H1 (cell line): ENCODE data around the gene FAM131A. TPM values are rescaled to one million over a fixed set of nuclear protein-coding genes. Genes with fewer than 3 reads are reported as not detected.

Source experiments
- CTCF ChIA-PET: fragments of 300-600 bp; sonication (Branson Sonifier 250); formaldehyde crosslinking; loops from one replicate; lab custom pipeline; 2021; ENCODE audit not compliant: partially characterized antibody; lab: Charles Lee
- POLR2A ChIA-PET: fragments of 300-600 bp; sonication (Branson Sonifier 250); formaldehyde crosslinking; loops from one replicate; lab custom pipeline; 2021; ENCODE audit warnings: inconsistent platforms; ENCODE audit not compliant: partially characterized antibody; lab: Charles Lee
- DNase-seq, 2 experiments: peaks; one replicate each; pipeline versions ENCODE4 v3.0.0 to v3.0.0-alpha.2; 2010 to 2022; ENCODE audit warnings: low spot score in 2 of 2, low read depth in 1 of 2, mixed read lengths in 1 of 2
- FAIRE-seq: peaks from 2 replicates; lab custom pipeline; 2011; peaks lifted over from hg19 to GRCh38; lab: Jason Lieb, UNC
- H2AFZ ChIP-seq: 2 replicates; pipeline ENCODE4 v1.8.1; 2012; ENCODE audit warnings: low read length, inconsistent platforms
- H2AK5ac ChIP-seq: 2 replicates; pipeline ENCODE4 v1.6.1; 2013; ENCODE audit warnings: low read depth, low read length
- H2BK120ac ChIP-seq: replicated peaks from 2 replicates; pipeline ENCODE3; 2013; ENCODE audit warnings: low read depth, low read length, inconsistent platforms
- H2BK12ac ChIP-seq: 2 replicates; pipeline ENCODE4 v1.6.1; 2013; ENCODE audit warnings: low read depth, low read length
- H2BK15ac ChIP-seq: 2 replicates; pipeline ENCODE4 v1.6.1; 2013; ENCODE audit warnings: low read length
- H2BK20ac ChIP-seq: 2 replicates; pipeline ENCODE4 v1.6.1; 2013; ENCODE audit warnings: low read length
- H2BK5ac ChIP-seq: 2 replicates; pipeline ENCODE4 v1.6.1; 2013; ENCODE audit warnings: low read depth, low read length
- H3K14ac ChIP-seq: 2 replicates; pipeline ENCODE4 v1.6.1; 2013; ENCODE audit warnings: inconsistent platforms; ENCODE audit not compliant: insufficient read length
- H3K18ac ChIP-seq: 2 replicates; pipeline ENCODE4 v1.6.1; 2013; ENCODE audit warnings: low read length; ENCODE audit errors: extremely low read depth
- H3K23ac ChIP-seq: 2 replicates; pipeline ENCODE4 v1.6.1; 2013; ENCODE audit warnings: inconsistent platforms; ENCODE audit not compliant: insufficient read length
- H3K23me2 ChIP-seq: 2 replicates; pipeline ENCODE4 v1.6.1; 2013; ENCODE audit warnings: low read depth, low read length
- H3K27ac ChIP-seq: 2 replicates; pipeline ENCODE4 v1.6.1; 2011; ENCODE audit warnings: low read depth, low read length, inconsistent platforms
- H3K27me3 ChIP-seq, 4 experiments: replicated peaks in 1 of 4; 1 replicate in 1 of 4; 2 replicates in 3 of 4; pipeline versions ENCODE4 v1.6.1 to v1.8.1; 2011 to 2013; ENCODE audit warnings: low read length in 3 of 4, mild to moderate bottlenecking in 3 of 4, inconsistent platforms in 2 of 4, mixed read lengths in 2 of 4, moderate library complexity in 1 of 4; ENCODE audit not compliant: control insufficient read depth in 3 of 4, insufficient read depth in 3 of 4; ENCODE audit errors: extremely low read depth in 1 of 4
- H3K36me3 ChIP-seq, 4 experiments: 2 replicates each; pipeline versions ENCODE4 v1.6.1 to v1.8.1; 2011 to 2013; ENCODE audit warnings: mild to moderate bottlenecking in 4 of 4, low read length in 3 of 4, moderate library complexity in 2 of 4, control low read depth in 1 of 4, inconsistent platforms in 1 of 4; ENCODE audit not compliant: insufficient read depth in 4 of 4, control insufficient read depth in 2 of 4
- H3K4ac ChIP-seq: replicated peaks from 2 replicates; pipeline ENCODE3; 2013; ENCODE audit warnings: low read length, low read depth, mixed read lengths, inconsistent platforms; ENCODE audit not compliant: insufficient read length
- H3K4me1 ChIP-seq, 4 experiments: replicated peaks in 1 of 4; 1 replicate in 1 of 4; 2 replicates in 3 of 4; pipeline versions ENCODE4 v1.6.1 to v1.8.1; 2011 to 2013; ENCODE audit warnings: low read length in 3 of 4, inconsistent platforms in 2 of 4, mixed read lengths in 1 of 4; ENCODE audit not compliant: insufficient read depth in 4 of 4, control insufficient read depth in 3 of 4
- H3K4me2 ChIP-seq, 2 experiments: 2 replicates each; pipeline versions ENCODE4 v1.6.1 to v1.8.1; 2011 to 2013; ENCODE audit warnings: low read depth in 2 of 2, low read length in 2 of 2, control low read depth in 1 of 2, inconsistent platforms in 1 of 2, mild to moderate bottlenecking in 1 of 2; ENCODE audit not compliant: insufficient read depth in 1 of 2
- H3K4me3 ChIP-seq, 4 experiments: fragments of 200-600, 300-600 bp in 1 of 4; sonication (generic), shearing (Covaris generic), sonication (Bioruptor Twin) in 1 of 4; 2 replicates each; pipeline versions ENCODE4 v1.5.1 to v1.8.1; 2011 to 2016; ENCODE audit warnings: low read length in 4 of 4, low read depth in 3 of 4, control low read depth in 2 of 4, inconsistent platforms in 2 of 4, mild to moderate bottlenecking in 2 of 4, mixed read lengths in 1 of 4, moderate library complexity in 1 of 4; ENCODE audit not compliant: insufficient read depth in 2 of 4; ENCODE audit errors: extremely low read depth in 1 of 4
- H3K56ac ChIP-seq: replicated peaks from 2 replicates; pipeline ENCODE3; 2013; ENCODE audit warnings: low read depth, mild to moderate bottlenecking, mixed read lengths, low read length, inconsistent platforms; ENCODE audit not compliant: insufficient read length
- H3K79me1 ChIP-seq: 2 replicates; pipeline ENCODE4 v1.6.1; 2013; ENCODE audit warnings: low read depth, low read length, control low read depth
- H3K79me2 ChIP-seq, 2 experiments: 2 replicates each; pipeline versions ENCODE4 v1.6.1 to v1.8.1; 2012 to 2013; ENCODE audit warnings: low read length in 2 of 2, mild to moderate bottlenecking in 2 of 2, inconsistent platforms in 1 of 2; ENCODE audit not compliant: insufficient read depth in 2 of 2, control insufficient read depth in 1 of 2
- H3K9ac ChIP-seq, 4 experiments: replicated peaks in 1 of 4; 1 replicate in 1 of 4; 2 replicates in 3 of 4; pipeline versions ENCODE4 v1.6.1 to v1.8.1; 2011 to 2013; ENCODE audit warnings: low read depth in 3 of 4, low read length in 3 of 4, control low read depth in 2 of 4, mild to moderate bottlenecking in 2 of 4, moderate library complexity in 2 of 4, inconsistent platforms in 1 of 4; ENCODE audit errors: extremely low read depth in 1 of 4
- H3K9me3 ChIP-seq, 2 experiments: 2 replicates each; pipeline versions ENCODE4 v1.6.1 to v1.8.1; 2012 to 2013; ENCODE audit warnings: mild to moderate bottlenecking in 2 of 2, moderate library complexity in 2 of 2, control low read depth in 1 of 2, inconsistent platforms in 1 of 2, low read depth in 1 of 2, low read length in 1 of 2, mixed read lengths in 1 of 2; ENCODE audit not compliant: insufficient read depth in 2 of 2
- H4K20me1 ChIP-seq, 2 experiments: replicated peaks in 1 of 2; 2 replicates each; pipeline versions ENCODE3 to v1.8.1; 2011 to 2013; ENCODE audit warnings: inconsistent platforms in 2 of 2, low read length in 2 of 2, mild to moderate bottlenecking in 1 of 2; ENCODE audit not compliant: insufficient read depth in 2 of 2, control insufficient read depth in 1 of 2
- H4K5ac ChIP-seq: 2 replicates; pipeline ENCODE4 v1.6.1; 2013; ENCODE audit warnings: low read length, low read depth, mixed read lengths, inconsistent platforms; ENCODE audit not compliant: insufficient read length
- H4K8ac ChIP-seq: 2 replicates; pipeline ENCODE4 v1.8.0; 2013; ENCODE audit warnings: mild to moderate bottlenecking, moderate library complexity, low read length, inconsistent platforms; ENCODE audit not compliant: insufficient read depth; ENCODE audit errors: extremely low read depth
- H4K91ac ChIP-seq: replicated peaks from 2 replicates; pipeline ENCODE3; 2013; ENCODE audit warnings: low read length, mixed read lengths, inconsistent platforms; ENCODE audit not compliant: insufficient read length
- FOSL1 ChIP-seq: IDR thresholded peaks from 2 replicates; pipeline ENCODE4 v1.6.1; 2011; ENCODE audit warnings: mild to moderate bottlenecking, low read depth, low read length, moderate library complexity; ENCODE audit not compliant: insufficient read depth
- MAFK ChIP-seq: IDR thresholded peaks from 2 replicates; pipeline ENCODE4 v1.6.1; 2012; ENCODE audit warnings: low read depth, mild to moderate bottlenecking, improper control_type of control experiment, low read length
- RBBP5 ChIP-seq: IDR thresholded peaks from 2 replicates; pipeline ENCODE4 v1.7.1; 2012; ENCODE audit warnings: low read depth, mild to moderate bottlenecking, inconsistent platforms, low read length, moderate library complexity, borderline replicate concordance
- YY1 ChIP-seq: IDR thresholded peaks from 2 replicates; pipeline ENCODE4 v1.6.1; 2011; ENCODE audit warnings: low read depth, mild to moderate bottlenecking, low read length
- WGBS, 2 experiments: shearing (Covaris generic) in 1 of 2; methylation state at CpG; one replicate each; pipeline versions ENCODE4 v1.1.6 to v1.1.7; 2013 to 2015; ENCODE audit warnings: low lambda C conversion rate in 2 of 2, mixed read lengths in 2 of 2, inconsistent platforms in 1 of 2, low coverage in 1 of 2, missing lambda C conversion rate in 1 of 2; ENCODE audit not compliant: insufficient replicate concordance in 2 of 2, insufficient coverage in 1 of 2, insufficient read length in 1 of 2; ENCODE audit errors: extremely low coverage in 1 of 2, missing lambda C conversion rate in 1 of 2; 5-methylcytosine and 5-hydroxymethylcytosine counted together
- polyA plus RNA-seq, 7 experiments: library from polyadenylated mRNA; depleted of rRNA in 3 of 7; stranded (reverse) in 5 of 7; unstranded in 2 of 7; fragments of >200 nt in 5 of 7; fragments of 200-250 nt in 2 of 7; gene quantifications; 1 replicate in 5 of 7; 2 replicates in 1 of 7; 4 replicates in 1 of 7; pipeline versions ENCODE4 v1.2.1 to v1.2.3, GENCODE V29; 2011 to 2013; ENCODE audit warnings: missing spikeins in 2 of 7, mixed read lengths in 2 of 7
- total RNA-seq: library from RNA; stranded (reverse); fragmentation: NEBNext Ultra II Directional; extraction: Animal tissue kit (Norgen Biotek cat#: 25700); gene quantifications from 2 replicates; pipeline ENCODE4 v1.2.1, GENCODE V29; 2021
- TF ChIP-seq, protein P1 (sequence below), 3 experiments: IDR thresholded peaks; 1 replicate in 2 of 3; 2 replicates in 1 of 3; pipeline versions ENCODE4 v1.5.1 to v1.6.1; 2011; ENCODE audit warnings: low read length in 3 of 3, mild to moderate bottlenecking in 3 of 3, inconsistent platforms in 2 of 3, low read depth in 1 of 3, moderate library complexity in 1 of 3; ENCODE audit not compliant: insufficient read depth in 1 of 3; ENCODE audit errors: control extremely low read depth in 1 of 3

FAM131A gene
- total and polyA plus RNA-seq, 2 of the 8 experiments (the other 6 are each of a cell fraction or from before 2014, with no cell fraction given) = 16.0 to 21.9 TPM

DNA sequence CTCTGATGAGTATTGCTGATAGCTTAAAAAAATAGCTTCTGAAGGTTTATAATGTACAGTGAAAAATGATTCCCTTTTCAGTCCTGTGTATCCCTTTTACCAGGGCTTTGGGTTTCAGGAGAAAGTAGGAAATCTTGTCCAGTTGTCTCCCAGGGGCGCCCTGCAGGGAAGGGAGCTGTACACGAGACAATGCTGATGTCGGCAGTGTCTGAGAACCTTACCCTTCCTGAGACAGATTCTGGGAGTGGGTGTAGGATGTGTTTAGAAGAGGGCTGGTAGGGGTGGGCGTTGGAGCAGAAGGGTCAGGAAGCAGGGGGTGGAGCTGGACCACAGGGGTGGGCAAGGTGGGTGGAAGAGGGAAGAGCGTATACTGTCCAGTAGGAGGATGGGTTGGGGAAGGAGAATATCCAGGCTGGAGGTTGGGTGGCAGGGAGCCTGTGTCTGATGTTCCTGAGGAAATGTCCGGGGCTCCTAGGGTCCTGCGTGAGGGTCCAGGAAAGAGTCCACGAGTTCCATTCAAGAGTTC, 35.0 kb downstream of the FAM131A start:
- POLR2A ChIA-PET = interaction anchor here (1.1 to 4.2 kb wide), 4 partner anchors 10 to 185 kb away, joined by 3 to 32 read pairs (median 4); partner anchors contain the start of genes CLCN2 and POLR2H
- no peak overlapping the region for H3K4me2 ChIP-seq

More for the DNA sequence above, 35.0 kb downstream of the FAM131A start:
- Histone ChIP-seq H3K14ac (no peak overlapping the region), H3K79me1 (no peaks in the 10 kb centered on the region), H4K20me1 (peaks cover 0 to 12% of the 10 kb centered on the region in 2 experiments), H3K27ac (no peak overlapping the region), H3K56ac (no peak overlapping the region), H2AK5ac (no peak overlapping the region), H3K18ac (no peak overlapping the region), H3K27me3 (no peaks in the 10 kb centered on the region; a peak in 2 of 7 replicates), H3K23me2 (no peaks in the 10 kb centered on the region; the same call in 1 of the 2 replicates), H3K79me2 (no peaks in the 10 kb centered on the region), H3K36me3 (peaks cover 6 to 14% (median 11%) of the 10 kb centered on the region in 4 experiments; a peak in 7 of 8 replicates), H2BK12ac (no peak overlapping the region), H3K9ac (no peak overlapping the region), H2BK120ac (no peak overlapping the region), H3K23ac (no peak overlapping the region), H4K91ac (no peak overlapping the region), H2AFZ (no peak overlapping the region), H4K8ac (no peak overlapping the region), H4K5ac (no peak overlapping the region), H3K4me1 (peaks cover 4 to 8% (median 7%) of the 10 kb centered on the region in 4 experiments), H3K9me3 (no peaks in the 10 kb centered on the region), H3K4ac (no peak overlapping the region), H3K4me3 (no peak overlapping the region), H2BK20ac (no peak overlapping the region), H2BK15ac (no peak overlapping the region), H2BK5ac (no peak overlapping the region)
- 79% methylated on average over 8 of the region's 8 CpGs; no CpG with 5 or more reads in 1 of the 2 experiments for WGBS, 2 experiments
- no peak for FAIRE-seq
- no peak for DNase-seq
- no peak for TF ChIP-seq RBBP5
- TF ChIP-seq, protein P1, sequence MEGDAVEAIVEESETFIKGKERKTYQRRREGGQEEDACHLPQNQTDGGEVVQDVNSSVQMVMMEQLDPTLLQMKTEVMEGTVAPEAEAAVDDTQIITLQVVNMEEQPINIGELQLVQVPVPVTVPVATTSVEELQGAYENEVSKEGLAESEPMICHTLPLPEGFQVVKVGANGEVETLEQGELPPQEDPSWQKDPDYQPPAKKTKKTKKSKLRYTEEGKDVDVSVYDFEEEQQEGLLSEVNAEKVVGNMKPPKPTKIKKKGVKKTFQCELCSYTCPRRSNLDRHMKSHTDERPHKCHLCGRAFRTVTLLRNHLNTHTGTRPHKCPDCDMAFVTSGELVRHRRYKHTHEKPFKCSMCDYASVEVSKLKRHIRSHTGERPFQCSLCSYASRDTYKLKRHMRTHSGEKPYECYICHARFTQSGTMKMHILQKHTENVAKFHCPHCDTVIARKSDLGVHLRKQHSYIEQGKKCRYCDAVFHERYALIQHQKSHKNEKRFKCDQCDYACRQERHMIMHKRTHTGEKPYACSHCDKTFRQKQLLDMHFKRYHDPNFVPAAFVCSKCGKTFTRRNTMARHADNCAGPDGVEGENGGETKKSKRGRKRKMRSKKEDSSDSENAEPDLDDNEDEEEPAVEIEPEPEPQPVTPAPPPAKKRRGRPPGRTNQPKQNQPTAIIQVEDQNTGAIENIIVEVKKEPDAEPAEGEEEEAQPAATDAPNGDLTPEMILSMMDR (IDR thresholded peaks at IDR 0.05; ENCODE audit: control extremely low read depth in 1 of 3, insufficient read depth in 1 of 3, low read depth in 1 of 3, low read length in 3 of 3) = no peak
- TF ChIP-seq YY1 = no peak
- TF ChIP-seq FOSL1 = no peak
- no peak for TF ChIP-seq MAFK
- CTCF ChIA-PET = interaction anchor here (0.7 to 11.5 kb wide), 41 partner anchors 9 to 429 kb away, joined by 3 to 223 read pairs (median 8); partner anchors contain the start of genes CHRD, CLCN2 and FAM131A
